Endometrial microvascular endothelial cells (primary cell): Measurements from ENCODE around the gene SMARCA4. TPM values are rescaled to one million over a fixed set of nuclear protein-coding genes. Genes with fewer than 3 reads are reported as not detected.

Experiments used
- in situ Hi-C: cut with HindIII; loops from 2 replicates; pipeline ENCODE4 v1.10.0; 2017; ENCODE audit warnings: low sequenced_read_pairs, low pct_unique_long_range_greater_than_20kb; ENCODE audit errors: inconsistent ontology term
- total RNA-seq: library from RNA; depleted of rRNA; stranded (reverse); fragments of >200 nt; gene quantifications from one replicate; pipeline ENCODE4 v1.2.3, GENCODE V29; 2015; ENCODE audit errors: inconsistent ontology term

The SMARCA4 gene
- total RNA-seq, 1 donor from 2014 or later, result 113 TPM

DNA sequence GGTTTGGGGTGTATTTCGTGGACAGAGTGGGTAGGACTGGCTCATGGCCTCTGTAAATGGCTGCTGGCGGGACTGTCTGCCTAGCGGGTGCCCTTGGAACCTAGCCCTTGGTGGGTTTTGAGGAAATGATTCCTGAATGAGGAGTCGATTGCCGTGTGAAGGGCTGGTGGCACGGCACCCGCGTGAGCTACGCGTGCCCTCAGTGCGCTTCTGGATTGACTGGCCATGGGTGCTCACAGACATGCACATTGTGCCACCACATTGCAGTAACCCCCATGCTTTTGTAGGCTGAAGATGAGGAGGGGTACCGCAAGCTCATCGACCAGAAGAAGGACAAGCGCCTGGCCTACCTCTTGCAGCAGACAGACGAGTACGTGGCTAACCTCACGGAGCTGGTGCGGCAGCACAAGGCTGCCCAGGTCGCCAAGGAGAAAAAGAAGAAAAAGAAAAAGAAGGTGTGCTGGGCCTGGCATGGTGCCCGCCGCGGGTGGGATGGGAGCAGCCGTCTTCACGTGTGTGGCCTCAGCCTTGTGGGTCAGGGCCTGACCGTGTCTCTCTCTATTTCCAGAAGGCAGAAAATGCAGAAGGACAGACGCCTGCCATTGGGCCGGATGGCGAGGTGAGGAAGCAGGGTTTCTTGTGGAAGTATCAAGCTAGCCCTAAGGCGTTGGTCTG, 35.2 kb downstream of the SMARCA4 start:
- in situ Hi-C loops, result no loop called here

GRCh38 chr19:10998045-10998533, 37.3 kb downstream of the SMARCA4 start:
- in situ Hi-C loops, result no loop called here

- in situ Hi-C loops, result no loop called here
Observed at GRCh38 chr19:10998666-10999065, 37.8 kb downstream of the SMARCA4 start.

- in situ Hi-C loops, result no loop called here
Observed at GRCh38 chr19:11005521-11005920, 44.7 kb downstream of the SMARCA4 start.

DNA sequence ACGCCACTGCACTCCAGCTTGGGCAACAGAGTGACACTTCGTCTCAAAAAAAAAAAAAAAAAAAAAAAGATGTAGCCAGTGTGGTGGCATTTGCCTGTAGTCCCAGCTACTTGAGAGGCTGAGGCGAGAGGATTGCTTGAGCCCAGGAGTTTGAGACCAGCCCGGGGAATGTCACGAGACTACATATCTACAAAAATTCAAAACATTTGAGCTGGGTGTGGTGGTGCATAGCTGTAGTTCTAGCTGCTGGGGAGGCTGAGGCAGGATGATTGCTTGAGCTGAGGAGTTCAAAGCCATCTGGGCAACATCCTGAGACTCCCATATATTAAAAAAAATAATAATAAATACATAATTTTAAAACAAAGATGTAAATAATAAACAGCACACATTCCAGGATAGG, 46.6 kb downstream of the SMARCA4 start:
- in situ Hi-C loops, result no loop called here

DNA sequence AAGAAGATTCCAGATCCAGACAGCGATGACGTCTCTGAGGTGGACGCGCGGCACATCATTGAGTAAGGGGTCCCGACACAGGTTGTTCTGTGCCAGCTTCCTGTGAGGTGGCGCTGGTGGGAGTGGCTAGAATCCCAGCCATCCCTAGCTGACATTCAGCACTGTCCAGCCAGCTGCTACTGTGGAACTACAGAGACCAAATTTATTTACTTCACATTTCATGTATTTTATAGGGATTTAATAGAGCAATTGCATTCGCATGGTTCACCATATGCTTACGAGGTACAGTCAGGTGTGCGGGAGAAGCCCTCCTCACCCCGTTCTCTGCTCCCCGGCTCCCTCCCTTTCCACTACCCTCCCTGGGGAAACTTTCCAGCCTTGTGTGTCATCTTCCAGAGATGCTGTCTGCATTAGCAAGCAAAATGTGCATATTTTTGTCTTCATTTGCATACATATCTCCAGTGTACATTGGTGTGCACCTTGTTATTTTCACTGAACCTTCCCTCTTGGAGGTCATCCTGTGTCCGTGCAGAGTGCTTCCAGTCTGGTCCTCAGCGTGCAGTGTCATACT, 47.2 kb downstream of the SMARCA4 start:
- in situ Hi-C loops, result no loop called here

GRCh38 chr19:11010041-11010440, 49.2 kb downstream of the SMARCA4 start:
- in situ Hi-C loops, result no loop called here

DNA sequence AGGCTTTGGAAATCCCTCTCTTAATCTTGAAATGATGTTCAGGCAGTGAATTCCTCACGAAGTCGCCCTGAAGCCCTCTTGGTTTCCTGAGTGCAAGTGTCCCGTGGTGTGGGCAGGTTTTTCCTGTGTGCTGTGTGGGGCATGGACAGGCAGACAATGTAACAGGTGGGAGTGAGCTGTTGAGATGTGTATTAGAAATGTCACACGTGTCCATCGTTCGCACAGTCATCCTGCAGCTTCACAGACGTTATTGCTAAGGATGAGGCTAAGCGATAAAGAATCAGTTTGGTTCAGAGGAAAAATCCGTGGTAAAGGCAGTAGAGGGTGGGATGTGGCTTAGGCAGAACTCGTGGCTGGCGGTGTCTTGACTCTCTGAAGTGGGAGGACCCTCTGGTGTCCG, 51.7 kb downstream of the SMARCA4 start:
- in situ Hi-C loops, result no loop called here

- in situ Hi-C loops, result no loop called here
Observed at GRCh38 chr19:11013771-11014170, 52.9 kb downstream of the SMARCA4 start.

GRCh38 chr19:11014403-11014911, 53.6 kb downstream of the SMARCA4 start:
- in situ Hi-C loops, result no loop called here

GRCh38 chr19:11016631-11017030, 55.8 kb downstream of the SMARCA4 start:
- in situ Hi-C loops, result no loop called here

- in situ Hi-C loops, result no loop called here
Observed at GRCh38 chr19:11017275-11018035, 56.6 kb downstream of the SMARCA4 start.

DNA sequence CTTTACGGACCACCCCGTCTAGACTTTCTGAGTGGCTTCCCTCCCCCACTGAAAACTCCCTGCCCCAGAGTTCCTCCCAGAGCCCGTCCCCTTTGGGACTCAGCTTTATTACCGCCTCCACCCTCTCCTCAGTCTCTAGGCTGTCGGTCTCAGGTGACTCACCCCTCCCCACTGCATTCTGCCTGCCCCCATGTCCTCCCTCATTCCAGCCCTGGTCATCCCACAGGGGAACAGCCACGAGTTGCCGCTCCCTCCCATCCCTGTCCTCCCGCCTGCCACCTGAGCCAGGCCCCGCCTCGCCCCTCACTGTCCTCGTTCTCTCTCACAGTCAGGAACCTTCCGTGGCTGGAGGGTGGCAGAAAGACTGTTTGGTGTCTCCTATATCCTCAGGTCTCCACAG, 57.3 kb downstream of the SMARCA4 start:
- in situ Hi-C loops, result no loop called here

DNA sequence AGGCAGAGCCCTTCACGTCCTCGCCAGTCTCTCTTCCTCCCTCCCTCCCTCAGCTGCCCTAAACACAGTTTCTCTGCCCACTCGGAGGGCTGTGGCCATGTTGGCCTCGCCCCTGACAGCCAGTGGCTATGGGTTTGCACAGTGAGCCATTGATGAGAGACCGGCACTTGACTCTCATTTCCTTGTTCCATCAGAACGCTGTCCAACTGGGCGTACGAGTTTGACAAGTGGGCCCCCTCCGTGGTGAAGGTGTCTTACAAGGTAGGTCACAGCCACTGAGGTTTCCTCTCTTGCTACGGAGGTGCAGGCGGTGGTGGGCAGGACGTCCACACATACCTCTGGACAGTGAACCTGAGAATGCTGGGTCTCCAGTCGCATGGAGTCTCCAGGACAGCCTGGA, 57.9 kb downstream of the SMARCA4 start:
- in situ Hi-C loops, result no loop called here

DNA sequence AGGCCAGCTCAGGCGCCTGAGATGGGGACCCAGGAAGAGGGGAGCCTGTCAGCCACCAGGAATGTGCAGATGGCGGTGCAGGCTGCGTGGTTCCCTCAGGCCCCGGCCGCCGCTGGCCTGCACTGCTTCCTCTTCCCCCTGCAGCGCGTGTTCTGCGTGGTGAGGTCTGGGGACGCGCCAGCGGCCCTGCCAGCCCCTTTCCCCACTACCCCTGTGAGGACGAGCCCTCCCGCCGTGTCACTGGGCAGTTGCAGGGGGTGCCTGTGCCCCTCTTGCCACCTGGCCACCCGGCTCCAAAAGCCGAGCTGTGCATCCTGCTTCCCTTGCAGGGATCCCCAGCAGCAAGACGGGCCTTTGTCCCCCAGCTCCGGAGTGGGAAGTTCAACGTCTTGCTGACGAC, 58.4 kb downstream of the SMARCA4 start:
- in situ Hi-C loops, result no loop called here

DNA sequence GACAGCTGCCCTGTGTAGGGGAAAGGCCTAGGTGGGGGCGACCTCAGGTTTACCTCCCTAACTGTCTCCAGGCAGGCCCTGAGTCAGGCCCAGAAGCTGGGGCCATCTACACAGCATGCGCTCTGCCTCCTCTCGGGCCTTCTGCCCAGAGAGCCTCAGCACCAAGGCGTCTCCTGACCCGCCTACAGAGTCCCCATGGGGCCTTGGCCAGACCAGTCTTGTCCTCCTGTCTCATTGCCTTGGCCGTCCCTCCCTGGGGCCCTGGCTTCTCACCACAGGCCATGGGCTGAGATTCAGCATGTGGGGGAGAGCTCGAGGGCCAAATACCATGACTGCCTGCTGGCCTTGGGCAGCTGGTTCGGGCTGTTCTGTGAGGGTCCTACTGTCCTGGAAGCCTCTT, 59.0 kb downstream of the SMARCA4 start:
- in situ Hi-C loops, result no loop called here

- in situ Hi-C loops, result no loop called here
Observed at GRCh38 chr19:11020423-11020822, 59.6 kb downstream of the SMARCA4 start.

DNA sequence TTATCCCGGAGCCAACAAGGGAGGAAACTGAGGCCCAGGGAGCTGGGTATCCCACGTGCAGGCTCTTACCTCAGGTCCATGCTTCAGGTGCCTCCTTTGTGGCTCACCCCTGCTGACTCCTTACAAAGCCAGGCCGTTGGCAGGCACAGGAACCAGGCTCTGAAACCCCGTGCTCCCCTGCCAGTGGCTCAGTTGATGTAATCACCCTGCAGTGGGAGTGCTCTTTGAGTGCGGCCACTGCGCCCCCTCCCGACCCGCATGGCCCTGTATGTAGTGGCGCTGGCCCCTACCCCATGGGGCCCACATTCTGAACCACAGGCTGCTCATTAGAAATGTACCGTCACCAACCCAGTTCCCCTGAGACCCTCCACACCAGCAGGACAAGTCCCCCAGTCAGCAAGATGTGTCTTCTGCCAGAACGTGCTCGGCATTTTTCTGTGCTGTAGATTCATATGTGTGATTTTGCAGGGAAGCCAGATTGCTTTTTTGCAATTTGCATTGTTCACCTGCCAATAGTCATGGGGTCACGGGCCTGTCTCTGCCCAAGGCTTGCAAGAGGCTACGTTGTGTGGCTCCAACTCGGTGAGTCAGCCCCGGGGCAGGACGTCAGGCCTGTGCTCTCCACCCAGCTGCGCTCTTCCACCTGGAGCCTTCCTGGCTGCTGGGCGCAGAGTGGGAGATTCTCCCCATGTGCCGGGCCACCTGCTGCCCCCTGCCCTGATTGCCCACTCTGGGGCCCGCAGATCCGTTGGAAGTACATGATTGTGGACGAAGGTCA, 60.3 kb downstream of the SMARCA4 start:
- in situ Hi-C loops, result no loop called here

GRCh38 chr19:11021760-11022144, 60.9 kb downstream of the SMARCA4 start:
- in situ Hi-C loops, result no loop called here
